ENCODE results near the gene HOOK2.

DNA sequence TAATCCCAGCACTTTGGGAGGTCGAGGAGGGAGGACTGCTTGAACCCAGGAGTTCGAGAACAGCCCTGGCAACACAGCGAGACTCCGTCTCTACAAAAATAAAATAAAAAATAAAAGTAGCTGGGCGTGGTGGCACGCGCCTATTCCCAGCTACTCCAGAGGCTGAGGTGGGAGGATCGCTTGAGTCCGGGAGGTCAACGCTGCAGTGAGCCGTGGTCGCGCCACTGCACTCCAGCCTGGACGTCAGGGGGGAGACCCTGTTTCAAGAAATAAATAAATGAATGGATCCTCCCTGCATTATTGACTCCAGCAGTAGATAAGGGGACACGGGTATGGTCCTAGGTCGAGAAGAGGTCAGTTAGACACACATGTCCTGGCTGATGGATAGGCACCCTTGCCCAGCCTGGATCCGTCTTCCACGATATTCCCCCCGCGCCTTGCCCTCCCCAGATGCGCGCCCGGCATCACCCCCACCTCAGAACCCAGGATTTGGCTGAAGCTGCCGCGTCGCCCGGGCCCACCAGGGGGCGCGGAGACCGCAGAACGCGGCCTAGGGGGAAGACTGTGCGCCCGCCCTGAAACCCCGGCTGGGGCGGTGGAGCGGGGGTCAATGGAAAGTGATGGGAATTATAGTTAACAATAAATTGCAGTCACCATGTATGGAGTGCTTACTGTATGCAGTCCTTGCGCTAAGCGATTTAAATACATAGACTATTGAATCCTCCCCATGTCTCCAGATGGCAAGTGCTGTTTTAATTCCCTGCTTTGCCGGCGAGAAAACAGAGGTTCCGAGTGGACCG, 2.1 kb upstream of the HOOK2 start:
- TF ChIP-seq, protein P1, sequence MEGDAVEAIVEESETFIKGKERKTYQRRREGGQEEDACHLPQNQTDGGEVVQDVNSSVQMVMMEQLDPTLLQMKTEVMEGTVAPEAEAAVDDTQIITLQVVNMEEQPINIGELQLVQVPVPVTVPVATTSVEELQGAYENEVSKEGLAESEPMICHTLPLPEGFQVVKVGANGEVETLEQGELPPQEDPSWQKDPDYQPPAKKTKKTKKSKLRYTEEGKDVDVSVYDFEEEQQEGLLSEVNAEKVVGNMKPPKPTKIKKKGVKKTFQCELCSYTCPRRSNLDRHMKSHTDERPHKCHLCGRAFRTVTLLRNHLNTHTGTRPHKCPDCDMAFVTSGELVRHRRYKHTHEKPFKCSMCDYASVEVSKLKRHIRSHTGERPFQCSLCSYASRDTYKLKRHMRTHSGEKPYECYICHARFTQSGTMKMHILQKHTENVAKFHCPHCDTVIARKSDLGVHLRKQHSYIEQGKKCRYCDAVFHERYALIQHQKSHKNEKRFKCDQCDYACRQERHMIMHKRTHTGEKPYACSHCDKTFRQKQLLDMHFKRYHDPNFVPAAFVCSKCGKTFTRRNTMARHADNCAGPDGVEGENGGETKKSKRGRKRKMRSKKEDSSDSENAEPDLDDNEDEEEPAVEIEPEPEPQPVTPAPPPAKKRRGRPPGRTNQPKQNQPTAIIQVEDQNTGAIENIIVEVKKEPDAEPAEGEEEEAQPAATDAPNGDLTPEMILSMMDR (IDR thresholded peaks at IDR 0.05): peak; percentile 84 to 95 (median 95)
- TF ChIP-seq POLR2A (IDR thresholded peaks at IDR 0.05): no peak
